Activated CD4-positive, alpha-beta T cell treated with anti-CD3 and anti-CD28 coated beads for 1 hour (primary cell): ENCODE measurements around the gene ARL4D.

Source experiments
- DNase-seq: peaks from one replicate; pipeline ENCODE4 v3.0.0-alpha.2; 2020

ARL4D gene

GRCh38 chr17:43431714-43432523 lies 33.1 kb downstream of the ARL4D start:
- no peak for DNase-seq

- DNase-seq, result no peak
Measured at GRCh38 chr17:43434902-43435319, 36.1 kb downstream of the ARL4D start.

GRCh38 chr17:43437756-43438155 lies 39.0 kb downstream of the ARL4D start:
- DNase-seq, result no peak

GRCh38 chr17:43438626-43439025 lies 39.8 kb downstream of the ARL4D start:
- no peak for DNase-seq

- no peak for DNase-seq
Measured at GRCh38 chr17:43439041-43439440, 40.2 kb downstream of the ARL4D start.

- no peak for DNase-seq
Measured at GRCh38 chr17:43442711-43443110, 43.9 kb downstream of the ARL4D start.

- DNase-seq, result no peak
Measured at GRCh38 chr17:43443381-43443780, 44.6 kb downstream of the ARL4D start.

GRCh38 chr17:43444223-43445008 lies 45.6 kb downstream of the ARL4D start:
- DNase-seq, result no peak

GRCh38 chr17:43445009-43445589 lies 46.3 kb downstream of the ARL4D start:
- no peak for DNase-seq

GRCh38 chr17:43446773-43447172 lies 48.0 kb downstream of the ARL4D start:
- DNase-seq, result no peak

GRCh38 chr17:43448720-43449469 lies 50.1 kb downstream of the ARL4D start:
- DNase-seq, result no peak

GRCh38 chr17:43449470-43450248 lies 50.9 kb downstream of the ARL4D start:
- no peak for DNase-seq
